NCI-H187 treated with DMSO at 0.1 percent for 48 hours (cell line): Measurements from ENCODE around the gene PUS7.
"Not testable (repeated sequence)": the region's sequence is repeated elsewhere in the genome, so short reads cannot be mapped to it uniquely, and the experiment has no call there.

Experiments
- DNase-seq: peaks from one replicate; lab custom pipeline; 2025; lab: John Stamatoyannopoulos, UW

Gene PUS7

DNA sequence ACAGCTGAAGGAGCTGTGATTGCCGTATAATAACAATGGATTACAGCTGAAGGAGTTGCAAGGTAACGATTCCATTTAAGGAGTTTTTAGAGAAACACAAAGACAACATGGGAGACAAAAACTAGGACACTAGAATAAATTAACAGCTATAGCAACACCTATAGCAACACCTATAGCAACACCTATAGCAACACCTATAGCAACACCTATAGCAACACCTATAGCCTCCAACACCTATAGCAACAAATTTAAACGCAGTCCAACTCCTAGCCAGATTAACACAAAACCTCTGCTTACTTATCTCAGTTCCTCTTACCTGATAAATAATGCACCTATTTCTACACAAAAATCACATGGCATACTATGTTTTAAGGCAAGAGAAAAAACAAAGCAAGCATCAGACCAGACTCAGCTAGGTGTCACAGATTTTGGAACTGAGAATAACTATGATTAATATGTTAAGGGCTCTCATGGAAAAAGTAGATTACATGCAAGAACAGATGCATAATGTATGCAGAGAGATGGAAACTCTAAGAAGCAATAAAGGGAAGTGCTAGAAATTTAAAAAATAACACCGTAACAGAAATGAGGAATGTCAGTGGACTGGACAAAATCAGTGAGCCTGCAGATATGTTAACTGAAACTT is 77.6 kb downstream of the PUS7 start:
- DNase-seq: no peak

DNA sequence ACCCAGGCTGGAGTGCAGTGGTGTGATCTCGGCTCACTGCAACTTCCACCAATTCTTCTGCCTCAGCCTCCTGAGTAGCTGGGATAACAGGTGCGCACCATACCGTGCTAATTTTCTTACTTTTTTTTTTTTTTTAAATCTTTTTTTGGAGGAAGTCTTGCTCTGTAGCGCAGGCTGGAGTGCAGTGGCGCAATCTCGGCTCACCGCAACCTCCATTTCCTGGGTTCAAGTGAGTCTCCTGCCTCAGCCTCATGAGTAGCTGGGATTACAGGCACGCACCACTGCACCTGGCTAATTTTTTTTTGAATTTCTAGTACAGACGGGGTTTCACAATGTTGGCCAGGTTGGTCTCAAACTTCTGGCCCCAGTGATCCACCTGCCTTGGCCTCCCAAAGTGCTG is 79.9 kb downstream of the PUS7 start:
- DNase-seq: not testable (repeated sequence)

DNA sequence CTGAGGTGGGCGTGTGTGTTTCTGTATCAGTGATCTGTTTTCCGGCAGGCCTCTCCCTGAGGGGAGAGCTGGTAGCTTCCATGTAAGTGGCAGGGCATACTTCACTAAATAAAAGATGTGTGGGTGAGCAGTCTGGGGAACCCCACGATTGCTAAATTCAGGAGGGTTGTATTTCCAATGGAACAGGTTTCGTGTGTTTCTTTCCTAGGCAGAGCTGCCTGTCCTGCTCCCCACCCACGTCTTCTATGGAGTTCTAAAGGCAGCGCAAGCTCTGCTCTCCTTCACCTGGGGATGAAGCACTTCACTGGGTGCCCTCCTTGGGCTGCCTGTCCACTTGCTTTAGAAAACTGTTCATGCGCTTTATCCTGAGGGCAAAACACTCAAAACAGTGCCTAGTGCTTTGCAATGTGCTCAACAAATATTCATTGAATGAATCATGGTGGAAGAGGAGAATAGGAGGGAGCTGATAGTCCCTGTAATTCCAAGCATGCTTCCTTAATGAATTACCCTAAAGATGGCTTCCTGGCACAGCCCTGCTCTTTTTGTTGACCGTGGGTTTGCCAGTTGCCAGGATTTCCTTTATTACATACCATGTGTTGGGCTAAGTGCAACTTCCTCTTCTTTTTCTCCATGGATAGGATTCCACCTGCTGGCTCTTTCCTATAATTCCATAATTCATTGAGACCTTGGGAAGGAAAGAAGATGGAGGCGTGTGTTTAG is 82.7 kb downstream of the PUS7 start:
- DNase-seq: no peak

DNA sequence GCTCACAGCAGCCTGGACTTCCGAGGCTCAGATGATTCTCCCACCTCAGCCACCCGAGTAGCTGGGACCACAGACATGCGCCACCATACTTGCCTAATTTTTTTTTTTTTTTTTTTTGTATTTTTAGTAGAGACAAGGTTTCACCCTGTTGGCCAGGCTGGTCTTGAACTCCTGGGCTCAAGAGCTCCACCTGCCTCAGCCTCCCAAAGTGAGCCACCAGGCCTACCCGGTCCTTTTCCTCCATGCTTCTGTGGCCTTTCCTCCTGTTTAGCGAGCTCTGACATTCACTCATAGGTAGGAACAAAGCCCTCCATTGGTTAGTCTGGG is 83.3 kb downstream of the PUS7 start:
- DNase-seq: no peak

DNA sequence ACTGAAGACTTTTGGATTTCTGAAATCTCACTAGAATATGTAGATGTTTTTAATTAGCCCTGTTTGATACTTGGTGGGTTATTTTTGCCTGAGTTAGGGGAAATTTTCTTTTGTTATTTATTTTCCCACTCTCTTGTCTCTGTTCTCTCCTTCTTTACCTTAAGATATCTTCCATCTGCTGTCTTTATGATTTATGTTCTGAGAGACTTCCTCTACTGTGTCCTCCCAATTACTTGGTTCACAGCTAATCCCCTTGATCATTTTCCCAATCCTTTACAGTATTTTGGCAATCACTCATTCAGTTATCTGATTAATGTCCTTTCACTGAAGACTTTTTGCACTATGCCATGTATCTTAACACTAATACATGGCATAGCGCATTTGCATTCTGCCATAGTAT is 83.8 kb downstream of the PUS7 start:
- no peak for DNase-seq

DNA sequence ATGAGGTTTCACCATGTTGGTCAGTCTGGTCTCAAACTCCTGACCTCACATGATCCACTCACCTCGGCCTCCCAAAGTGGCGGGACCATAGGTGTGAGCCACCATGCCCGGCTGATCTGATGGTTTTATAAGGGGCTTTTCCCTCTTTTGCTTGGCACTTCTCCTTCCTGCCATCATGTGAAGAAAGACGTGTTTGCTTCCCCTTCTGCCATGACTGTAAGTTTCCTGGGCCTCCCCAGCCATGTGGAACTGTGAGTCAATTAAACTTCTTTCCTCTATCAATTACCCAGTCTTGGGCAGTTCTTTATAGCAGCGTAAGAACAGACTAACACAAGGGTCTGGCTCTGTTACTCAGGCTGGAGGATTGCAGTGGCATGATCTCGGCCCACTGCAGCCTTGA is 84.7 kb downstream of the PUS7 start:
- DNase-seq: not testable (repeated sequence)

DNA sequence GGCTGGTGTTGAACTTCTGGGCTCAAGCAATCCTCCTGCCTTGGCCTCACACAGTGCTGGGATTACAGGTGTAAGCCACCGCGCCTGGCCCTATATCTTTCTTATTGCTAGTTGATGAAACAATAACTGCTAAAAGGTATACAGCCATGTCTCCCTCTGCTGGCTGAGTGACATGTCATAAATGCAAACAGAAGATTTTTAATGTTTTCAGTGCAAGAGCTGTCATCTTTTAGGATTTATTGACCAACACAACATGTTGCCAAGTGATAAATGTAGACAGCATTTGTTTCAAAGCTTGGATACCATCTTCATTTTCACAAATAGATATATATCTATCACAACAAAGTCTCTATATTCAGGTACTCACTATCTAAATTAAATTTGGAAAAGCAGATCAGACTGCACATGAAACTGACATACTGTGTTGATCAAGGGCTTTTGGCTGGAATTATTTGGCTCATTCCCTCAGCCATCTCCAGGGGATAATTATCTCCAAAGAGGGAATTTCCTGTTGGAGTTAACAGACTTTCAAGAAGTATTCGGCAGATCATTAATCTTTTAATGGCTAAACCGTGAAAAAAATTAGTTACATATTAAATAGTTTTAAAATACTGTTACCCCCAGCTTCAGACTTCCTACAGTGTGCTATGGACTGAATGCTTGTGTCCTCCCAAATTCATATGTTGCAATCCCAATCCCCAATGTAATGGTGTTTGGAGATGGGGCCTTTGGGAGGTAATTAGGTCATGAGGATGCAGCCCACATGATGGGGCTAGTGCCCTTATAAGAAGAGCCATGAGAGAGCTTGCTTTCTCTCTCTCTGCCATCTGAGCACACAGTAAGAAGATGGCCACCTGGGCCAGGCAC is 92.1 kb downstream of the PUS7 start:
- no peak for DNase-seq

DNA sequence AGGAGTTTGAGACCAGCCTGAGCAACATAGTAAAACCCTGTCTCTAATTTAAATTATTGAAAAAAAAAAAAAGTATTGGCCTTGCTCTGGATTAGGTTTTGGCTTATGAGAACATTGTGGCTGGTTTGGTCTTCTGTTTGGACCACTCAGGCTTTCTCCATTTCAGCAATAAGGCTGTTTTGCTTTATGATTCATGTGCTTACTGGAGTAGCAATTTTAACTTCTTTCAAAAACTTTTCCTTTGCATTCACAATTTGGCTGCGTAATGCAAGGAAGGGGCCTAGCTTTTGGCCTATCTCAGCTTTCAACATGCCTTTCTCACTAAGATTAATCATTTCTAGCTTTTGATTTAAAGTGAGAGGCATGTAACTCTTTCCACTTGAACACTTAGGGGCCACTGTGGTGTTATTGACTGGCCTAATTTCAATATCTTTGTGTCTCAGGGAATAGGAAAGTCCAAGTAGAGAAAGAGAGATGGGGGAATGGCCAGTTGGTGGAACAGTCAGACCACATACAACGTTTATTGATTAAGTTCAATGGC is 95.4 kb downstream of the PUS7 start:
- no peak for DNase-seq

DNA sequence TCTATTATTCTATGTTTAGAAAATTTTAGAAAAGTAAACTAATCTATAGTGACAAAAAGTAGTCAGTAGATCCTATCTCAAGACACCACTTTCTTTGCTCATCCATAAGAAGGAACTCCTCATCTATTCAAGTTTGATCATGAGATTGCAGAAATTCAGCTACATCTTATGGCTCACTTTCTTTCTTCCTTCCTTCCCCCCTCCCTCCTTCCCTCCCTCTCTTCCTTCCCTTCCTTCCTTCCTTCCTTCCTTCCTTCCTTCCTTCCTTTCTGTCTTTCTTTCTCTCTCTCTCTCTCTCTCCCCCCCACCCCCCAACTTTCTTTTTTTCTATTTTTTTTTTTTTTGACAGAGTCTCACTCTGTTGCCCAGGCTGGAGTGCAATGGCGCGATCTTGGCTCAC is 98.1 kb downstream of the PUS7 start:
- DNase-seq: no peak

DNA sequence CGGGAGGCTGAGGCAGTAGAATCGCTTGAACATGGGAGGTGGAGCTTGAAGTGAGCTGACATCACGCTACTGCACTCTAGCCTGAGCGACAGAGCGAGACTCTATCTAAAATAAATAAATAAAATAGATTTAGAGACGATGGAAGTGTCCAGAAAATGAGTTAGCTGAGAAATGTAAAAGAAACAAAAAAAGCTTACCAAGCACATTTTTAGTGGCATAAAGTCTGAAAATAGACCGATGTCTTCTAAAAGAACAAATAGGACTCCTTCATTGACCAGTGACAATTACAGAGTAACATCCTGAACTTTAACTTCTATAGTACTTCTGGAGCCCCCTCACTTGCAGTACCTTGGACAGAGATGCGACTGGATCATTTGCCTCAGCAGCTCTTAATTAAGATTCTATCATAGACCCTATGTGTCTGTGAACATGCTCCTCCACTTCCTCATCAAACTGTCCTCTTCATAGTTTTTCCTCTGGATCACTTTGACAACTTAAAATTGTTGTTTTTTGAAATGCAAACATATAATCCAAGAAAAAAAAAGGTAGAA is 108.1 kb downstream of the PUS7 start:
- no peak for DNase-seq

DNA sequence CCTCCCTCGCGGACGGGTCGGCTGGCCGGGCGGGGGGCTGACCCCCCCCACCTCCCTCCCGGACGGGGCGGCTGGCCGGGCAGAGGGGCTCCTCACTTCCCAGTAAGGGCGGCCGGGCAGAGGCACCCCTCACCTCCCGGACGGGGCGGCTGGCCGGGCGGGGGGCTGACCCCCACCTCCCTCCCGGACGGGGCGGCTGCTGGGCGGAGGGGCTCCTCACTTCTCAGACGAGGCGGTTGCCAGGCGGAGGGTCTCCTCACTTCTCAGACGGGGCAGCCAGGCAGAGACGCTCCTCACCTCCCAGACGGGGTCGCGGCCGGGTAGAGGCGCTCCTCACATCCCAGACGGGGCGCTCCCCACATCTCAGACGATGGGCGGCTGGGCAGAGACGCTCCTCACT is 111.3 kb downstream of the PUS7 start:
- DNase-seq: not testable (repeated sequence)

DNA sequence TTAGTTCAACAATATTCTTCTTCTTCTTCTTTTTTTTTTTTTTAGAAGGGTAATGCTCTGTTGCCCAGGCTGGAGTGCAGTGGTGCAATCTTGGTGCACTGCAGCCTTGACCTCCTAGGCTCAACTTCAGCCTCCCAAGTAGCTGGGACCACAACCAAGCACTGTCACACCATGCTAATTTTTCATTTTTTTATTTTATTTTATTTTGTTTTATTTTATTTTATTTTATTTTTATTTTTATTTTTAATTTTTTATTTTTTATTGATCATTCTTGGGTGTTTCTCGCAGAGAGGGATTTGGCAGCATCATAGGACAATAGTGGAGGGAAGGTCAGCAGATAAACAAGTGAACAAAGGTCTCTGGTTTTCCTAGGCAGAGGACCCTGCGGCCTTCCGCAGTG is 112.3 kb downstream of the PUS7 start:
- DNase-seq: not testable (repeated sequence)

DNA sequence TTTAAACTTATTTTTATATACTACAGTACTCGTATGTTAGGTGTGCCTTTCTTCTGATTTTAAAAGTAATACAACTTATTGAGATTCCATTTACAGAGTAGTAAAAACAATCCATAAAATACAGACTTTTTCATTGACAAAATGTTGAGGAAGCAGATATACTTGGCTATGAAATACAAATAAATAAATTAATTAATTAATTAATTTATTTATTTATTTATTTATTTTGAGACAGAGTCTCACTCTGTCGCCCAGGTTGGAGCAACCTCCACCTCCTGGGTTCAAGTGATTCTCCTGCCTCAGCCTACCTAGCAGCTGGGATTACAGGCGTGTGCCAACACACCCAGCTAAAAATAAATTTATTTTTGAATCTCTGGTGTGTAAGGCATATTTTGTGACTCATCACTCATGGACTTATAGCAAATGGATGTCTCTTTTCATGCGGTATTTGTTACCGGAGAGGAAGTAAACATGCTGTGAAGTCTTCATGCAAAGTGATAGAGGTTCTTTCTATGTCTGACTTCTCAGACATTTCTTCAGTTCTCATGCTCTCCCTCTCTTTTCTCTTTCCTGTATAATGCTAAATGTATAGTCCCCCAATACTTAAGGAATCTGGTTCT is 113.2 kb downstream of the PUS7 start:
- DNase-seq: no peak
